Suprapubic skin (tissue), 4 donors: Measurements from ENCODE around the gene HIF3A.

ENCODE experiments used
- EP300 ChIP-seq: sonication (generic); formaldehyde crosslinking; IDR thresholded peaks from one replicate; pipeline ENCODE4 v1.6.1; 2017; ENCODE audit warnings: antibody characterized with exemption
- POLR2A ChIP-seq, 2 donors: fragments of 450-650 bp; IDR thresholded peaks; one replicate each; pipeline ENCODE4 v1.6.1; 2017; ENCODE audit warnings: antibody characterized with exemption in 2 of 2, mild to moderate bottlenecking in 2 of 2, moderate library complexity in 2 of 2
- POLR2AphosphoS5 ChIP-seq, 3 donors: sonication (generic); formaldehyde crosslinking; IDR thresholded peaks; one replicate each; pipeline ENCODE4 v1.6.1; 2017; ENCODE audit warnings: antibody characterized with exemption in 3 of 3
- TF ChIP-seq, protein P1 (sequence below), 2 donors: fragments of 200-600 bp in 1 of 2; fragments of 450-650 bp in 1 of 2; sonication (generic) in 1 of 2; IDR thresholded peaks; one replicate each; pipeline ENCODE4 v1.5.1; 2016 to 2019; ENCODE audit warnings: antibody characterized with exemption in 2 of 2, mild to moderate bottlenecking in 1 of 2, moderate library complexity in 1 of 2

DNA sequence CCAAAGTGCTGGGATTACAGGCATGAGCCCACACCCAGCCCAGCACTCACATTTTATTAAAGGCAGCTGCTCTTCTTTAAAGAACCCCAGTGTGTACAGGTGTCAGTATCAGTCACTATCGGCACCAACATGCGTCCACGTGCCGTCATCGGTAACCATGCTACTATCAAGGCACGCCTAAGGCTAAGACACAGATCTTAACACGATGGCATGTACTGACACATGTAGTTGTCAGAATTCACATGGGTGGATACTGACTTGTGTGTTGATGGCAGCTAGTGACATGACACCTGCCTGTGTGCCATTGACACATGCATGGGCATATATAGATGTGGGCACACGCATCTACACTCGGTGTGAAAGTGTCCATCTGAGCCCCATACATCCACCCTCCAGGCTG lies 12.2 kb upstream of the HIF3A start:
- TF ChIP-seq, protein P1, sequence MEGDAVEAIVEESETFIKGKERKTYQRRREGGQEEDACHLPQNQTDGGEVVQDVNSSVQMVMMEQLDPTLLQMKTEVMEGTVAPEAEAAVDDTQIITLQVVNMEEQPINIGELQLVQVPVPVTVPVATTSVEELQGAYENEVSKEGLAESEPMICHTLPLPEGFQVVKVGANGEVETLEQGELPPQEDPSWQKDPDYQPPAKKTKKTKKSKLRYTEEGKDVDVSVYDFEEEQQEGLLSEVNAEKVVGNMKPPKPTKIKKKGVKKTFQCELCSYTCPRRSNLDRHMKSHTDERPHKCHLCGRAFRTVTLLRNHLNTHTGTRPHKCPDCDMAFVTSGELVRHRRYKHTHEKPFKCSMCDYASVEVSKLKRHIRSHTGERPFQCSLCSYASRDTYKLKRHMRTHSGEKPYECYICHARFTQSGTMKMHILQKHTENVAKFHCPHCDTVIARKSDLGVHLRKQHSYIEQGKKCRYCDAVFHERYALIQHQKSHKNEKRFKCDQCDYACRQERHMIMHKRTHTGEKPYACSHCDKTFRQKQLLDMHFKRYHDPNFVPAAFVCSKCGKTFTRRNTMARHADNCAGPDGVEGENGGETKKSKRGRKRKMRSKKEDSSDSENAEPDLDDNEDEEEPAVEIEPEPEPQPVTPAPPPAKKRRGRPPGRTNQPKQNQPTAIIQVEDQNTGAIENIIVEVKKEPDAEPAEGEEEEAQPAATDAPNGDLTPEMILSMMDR (IDR thresholded peaks at IDR 0.05) = no peak
- TF ChIP-seq EP300 = no peak
- no peak for TF ChIP-seq POLR2A (IDR thresholded peaks at IDR 0.05)
- no peak for TF ChIP-seq POLR2AphosphoS5 (IDR thresholded peaks at IDR 0.05)
